GM19372 (cell line): ENCODE data around the gene FOXJ2.
"Not testable (repeated sequence)": the region's sequence is repeated elsewhere in the genome, so short reads cannot be mapped to it uniquely, and the experiment has no call there.

Experiments used
- ATAC-seq: cut with Tn5 transposase; IDR thresholded peaks from one replicate; pipeline ENCODE4 v1.9.1; 2021; ENCODE audit warnings: mild to moderate bottlenecking, low read depth, moderate library complexity; ENCODE audit not compliant: unreplicated experiment

Gene FOXJ2

DNA sequence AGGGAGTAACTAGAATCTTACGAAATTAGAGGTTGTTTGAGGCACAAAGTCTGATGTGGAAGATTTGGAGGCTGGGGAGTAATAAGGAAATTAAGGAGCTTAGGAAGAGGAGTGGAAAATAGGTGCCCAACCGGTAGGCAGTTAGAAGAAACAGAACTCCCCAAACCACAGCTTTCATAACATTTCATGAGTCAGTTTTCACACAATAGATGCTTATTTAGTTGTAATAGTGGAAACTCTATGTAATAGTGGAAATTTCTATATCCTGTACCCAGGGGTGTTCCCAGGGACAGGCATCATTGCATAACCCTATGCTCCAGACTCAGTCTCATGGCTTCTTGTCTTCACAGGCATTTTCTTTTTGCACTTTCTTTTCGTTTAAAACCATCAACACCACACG is 25.3 kb downstream of the FOXJ2 start:
- ATAC-seq = no peak

DNA sequence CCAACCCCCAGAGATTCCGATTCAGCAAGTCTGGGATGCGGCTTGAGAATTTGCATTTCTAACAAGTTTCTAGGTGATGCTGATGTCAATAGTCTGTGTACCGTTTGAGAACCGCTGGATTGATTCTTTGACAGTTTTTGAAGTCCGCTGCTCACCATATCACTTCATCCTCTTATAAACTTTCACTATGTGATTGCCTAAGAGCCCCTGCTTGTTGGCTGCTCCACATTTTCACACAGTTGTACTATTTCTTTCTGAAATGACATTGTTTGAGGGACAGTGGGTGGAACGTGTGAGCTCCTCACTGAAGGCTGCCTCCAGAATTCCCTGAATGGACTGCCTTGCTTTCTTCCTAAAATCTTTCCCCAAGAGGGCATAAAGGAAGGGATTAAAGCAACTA is 26.0 kb downstream of the FOXJ2 start:
- ATAC-seq = no peak

DNA sequence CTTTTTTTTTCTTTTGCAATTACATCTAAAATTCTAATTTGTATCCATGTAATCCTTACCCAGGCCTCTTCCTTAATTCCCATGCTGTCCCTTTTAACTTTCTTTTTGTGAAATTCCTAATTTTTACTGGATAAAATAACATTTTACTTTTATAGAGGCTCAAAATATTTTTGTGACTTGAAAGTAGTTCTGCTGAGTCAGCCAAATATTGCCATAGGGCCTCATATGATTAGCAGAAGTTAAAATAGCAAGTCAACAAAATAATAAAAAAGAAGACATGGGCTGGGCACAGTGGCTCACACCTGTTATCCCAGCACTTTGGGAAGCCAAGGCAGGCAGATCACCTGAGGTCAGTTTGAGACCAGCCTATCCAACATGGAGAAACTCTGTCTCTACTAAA is 31.6 kb downstream of the FOXJ2 start:
- ATAC-seq = no peak

DNA sequence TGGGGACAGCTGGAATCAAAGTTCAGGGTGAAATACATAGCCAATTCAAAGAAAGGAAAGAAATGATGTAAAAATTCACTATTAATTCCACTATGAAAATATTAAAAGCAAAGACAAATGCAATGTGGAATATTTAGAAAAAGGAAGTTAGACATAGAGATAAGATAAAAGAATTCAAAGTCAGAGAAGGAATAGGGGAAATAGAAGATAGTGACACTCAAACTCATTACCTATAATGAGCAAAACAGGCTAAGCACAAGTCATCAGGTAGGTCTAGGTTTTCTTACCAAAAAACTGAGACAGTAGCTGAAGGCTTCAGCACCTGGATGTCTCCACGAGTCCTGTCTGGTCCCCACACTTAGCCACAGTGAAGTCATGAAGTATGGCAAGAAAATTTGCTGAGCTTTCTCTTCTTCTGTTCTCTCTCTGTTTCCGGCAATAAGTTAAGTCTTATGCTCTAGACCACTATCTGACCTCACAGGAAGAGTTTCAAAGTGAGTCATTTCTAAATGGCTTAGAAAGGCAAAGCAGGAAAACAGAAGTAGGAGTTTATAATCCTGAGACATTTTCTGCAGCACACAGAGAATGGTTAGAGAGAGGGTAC is 33.6 kb downstream of the FOXJ2 start, which contains the start of gene C3AR1:
TSS of gene C3AR1 (minus strand) at position 369 of the 604 bp plus-strand sequence. CDS start 6,174 bp downstream, outside the sequence.
- ATAC-seq = peak; percentile 56

DNA sequence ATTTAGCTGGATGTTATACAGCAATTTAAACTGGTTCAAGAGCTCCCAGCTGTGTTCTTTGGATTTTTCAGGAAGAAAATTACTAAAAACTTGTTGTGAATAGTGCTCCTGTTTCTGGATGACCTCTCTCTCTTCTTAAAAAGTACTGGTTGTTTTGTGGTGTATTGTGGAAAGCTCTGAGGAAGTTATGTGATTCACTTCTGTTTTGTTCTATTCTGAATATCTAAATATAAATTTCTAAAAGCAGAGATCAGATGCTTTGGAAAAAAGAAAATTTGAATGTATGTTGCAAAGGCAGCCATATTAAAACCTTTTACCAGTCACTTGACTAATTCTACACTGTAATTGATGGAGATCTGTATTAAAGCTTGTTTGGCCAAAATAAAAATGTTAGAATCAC is 37.1 kb downstream of the FOXJ2 start:
- no peak for ATAC-seq

GRCh38 chr12:8071820-8072219 is 39.3 kb downstream of the FOXJ2 start:
- ATAC-seq = not testable (repeated sequence)

DNA sequence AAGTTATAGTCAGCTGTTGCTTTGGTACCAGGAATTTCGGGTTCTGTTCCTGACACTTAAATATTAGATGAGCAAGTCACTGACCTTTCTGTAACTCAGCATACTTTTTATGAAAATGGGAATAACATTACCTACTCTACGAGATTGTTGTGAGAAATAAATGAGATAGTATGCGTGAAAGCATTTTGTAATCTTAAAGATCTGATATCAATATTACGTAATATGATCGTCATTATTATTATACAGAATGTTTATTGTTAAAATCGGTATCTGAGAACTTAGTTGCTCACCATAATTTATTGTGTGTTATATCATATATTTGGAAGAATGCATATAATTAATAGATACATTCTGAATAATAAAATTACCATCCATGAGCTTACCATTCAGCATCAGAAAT is 43.4 kb downstream of the FOXJ2 start:
- ATAC-seq = no peak

DNA sequence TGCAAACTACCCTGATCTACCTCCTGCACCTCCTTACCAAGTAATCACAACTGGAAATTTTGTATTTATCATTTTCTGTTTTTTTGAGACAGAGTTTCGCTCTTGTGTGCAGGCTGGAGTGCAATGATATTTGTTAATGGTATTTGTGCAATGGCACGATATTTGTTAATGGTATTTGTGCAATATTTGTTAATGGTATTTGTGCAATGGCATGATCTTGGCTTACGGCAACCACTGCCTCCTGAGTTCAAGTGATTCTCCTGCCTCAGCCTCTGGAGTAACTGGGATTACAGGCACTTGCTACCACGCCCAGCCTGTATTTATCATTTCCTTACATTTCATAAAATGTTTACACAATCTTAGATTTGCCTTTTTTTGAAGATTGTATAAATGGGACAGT is 43.9 kb downstream of the FOXJ2 start:
- no peak for ATAC-seq

- ATAC-seq = no peak
Observed at GRCh38 chr12:8077207-8077606, 44.7 kb downstream of the FOXJ2 start.

- ATAC-seq = no peak
Observed at GRCh38 chr12:8078398-8078797, 45.9 kb downstream of the FOXJ2 start.

DNA sequence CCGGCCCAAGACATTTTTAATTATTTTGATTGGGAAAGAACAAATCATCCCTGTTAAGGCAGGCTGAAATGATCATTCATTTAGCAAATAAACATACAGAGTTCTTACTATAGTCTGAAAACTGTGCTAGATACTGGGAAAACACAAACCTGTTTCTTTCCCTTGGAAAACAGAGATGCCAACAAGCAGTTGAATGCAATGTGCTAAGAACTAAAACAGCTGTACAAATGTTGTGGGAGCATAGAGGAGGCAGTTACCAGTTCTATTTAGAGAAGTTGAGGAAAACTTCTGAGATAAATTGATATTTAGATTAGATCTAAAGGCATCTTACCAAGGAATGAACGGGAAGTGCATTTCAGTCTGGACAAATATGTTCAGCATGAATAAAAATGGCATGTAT is 46.4 kb downstream of the FOXJ2 start:
- ATAC-seq = no peak

GRCh38 chr12:8080120-8080519 is 47.6 kb downstream of the FOXJ2 start:
- no peak for ATAC-seq

DNA sequence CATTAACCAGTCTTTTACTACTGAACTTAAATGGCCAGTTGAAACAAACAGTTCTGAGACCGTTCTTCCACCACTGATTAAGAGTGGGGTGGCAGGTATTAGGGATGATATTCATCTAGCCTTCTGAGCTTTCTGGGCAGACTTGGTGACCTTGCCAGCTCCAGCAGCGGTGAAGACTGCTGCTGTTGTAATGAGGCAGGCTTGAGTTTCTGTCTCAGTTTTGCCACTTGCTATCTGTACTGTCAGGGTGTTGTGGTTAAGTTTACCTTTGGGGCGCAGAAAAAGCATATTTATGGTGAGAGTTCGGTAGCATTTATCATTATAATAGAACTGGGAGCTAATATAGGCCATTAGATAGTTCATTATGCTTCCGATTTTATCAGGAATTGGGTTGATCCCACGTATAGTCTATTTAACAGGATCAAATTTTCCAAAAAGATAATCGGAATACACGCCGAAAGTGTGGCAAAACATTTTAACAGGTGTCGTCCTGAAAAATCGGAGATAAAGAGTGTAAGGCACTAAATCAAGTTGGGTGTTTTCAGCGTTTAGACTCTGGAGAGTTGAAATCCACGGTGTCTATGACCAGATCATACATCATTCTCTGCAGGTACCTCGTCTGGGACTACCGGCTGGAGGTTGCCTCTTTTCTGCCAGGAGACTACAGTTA is 48.9 kb downstream of the FOXJ2 start:
- ATAC-seq = peak; percentile 35

- ATAC-seq = no peak
Observed at GRCh38 chr12:8082808-8083100, 50.2 kb downstream of the FOXJ2 start.

DNA sequence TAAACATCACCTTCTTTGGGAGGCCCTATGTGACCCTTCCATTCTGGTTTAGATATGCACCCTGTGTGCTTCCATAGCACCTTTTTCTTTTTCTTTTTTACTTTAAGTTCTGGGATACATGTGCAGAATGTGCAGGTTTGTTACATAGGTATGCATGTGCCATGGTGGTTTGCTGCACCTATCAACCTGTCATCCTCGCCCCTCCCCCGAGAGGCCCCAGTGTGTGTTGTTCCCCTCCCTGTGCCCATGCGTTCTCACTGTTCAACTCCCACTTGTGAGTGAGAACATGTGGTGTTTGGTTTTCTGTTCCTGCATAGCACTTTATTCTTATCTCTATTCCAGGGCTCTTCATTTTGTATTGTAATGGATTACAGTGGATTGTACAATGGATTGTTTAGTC is 51.8 kb downstream of the FOXJ2 start:
- not testable (repeated sequence) for ATAC-seq

DNA sequence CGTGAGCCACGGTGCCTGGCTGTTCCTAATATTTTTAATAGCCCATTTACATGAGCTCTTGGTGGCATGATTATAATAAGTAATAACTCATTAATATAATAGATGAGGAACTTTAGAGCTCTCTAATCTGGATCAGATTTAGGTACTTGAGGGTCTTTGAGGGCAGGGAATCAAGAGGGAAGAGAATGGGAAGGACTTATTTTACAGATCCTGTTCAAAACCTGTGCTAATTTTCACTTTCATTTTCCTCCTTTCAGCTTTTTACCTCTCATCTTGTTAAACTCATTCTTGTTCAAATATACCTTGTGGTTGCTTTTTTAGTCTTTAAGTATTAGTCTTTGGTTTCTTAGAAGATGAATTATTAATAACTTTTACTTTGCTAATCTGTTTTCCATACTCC is 55.1 kb downstream of the FOXJ2 start:
- ATAC-seq = no peak

- ATAC-seq = no peak
Observed at GRCh38 chr12:8088574-8088973, 56.1 kb downstream of the FOXJ2 start.

GRCh38 chr12:8089277-8089676 is 56.8 kb downstream of the FOXJ2 start:
- not testable (repeated sequence) for ATAC-seq

DNA sequence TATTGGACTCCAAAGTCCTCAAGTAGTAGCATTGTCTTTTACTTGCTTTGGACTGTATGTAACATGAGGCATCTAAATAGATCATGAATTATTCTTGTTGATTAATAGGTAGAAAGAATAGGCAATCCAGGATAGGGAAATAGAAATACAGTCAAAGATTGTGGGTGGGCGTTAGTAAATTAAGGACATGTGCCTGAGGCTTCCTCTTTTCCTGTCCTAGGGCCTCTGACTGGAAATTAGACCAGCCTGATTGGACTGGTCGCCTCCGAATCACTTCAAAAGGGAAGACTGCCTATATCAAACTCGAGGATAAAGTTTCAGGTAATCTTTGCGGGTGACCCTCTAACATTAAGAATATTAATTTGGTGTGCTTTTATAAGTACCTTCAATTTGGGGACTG is 57.2 kb downstream of the FOXJ2 start:
- ATAC-seq = no peak

- ATAC-seq = no peak
Observed at GRCh38 chr12:8093291-8093690, 60.8 kb downstream of the FOXJ2 start.

DNA sequence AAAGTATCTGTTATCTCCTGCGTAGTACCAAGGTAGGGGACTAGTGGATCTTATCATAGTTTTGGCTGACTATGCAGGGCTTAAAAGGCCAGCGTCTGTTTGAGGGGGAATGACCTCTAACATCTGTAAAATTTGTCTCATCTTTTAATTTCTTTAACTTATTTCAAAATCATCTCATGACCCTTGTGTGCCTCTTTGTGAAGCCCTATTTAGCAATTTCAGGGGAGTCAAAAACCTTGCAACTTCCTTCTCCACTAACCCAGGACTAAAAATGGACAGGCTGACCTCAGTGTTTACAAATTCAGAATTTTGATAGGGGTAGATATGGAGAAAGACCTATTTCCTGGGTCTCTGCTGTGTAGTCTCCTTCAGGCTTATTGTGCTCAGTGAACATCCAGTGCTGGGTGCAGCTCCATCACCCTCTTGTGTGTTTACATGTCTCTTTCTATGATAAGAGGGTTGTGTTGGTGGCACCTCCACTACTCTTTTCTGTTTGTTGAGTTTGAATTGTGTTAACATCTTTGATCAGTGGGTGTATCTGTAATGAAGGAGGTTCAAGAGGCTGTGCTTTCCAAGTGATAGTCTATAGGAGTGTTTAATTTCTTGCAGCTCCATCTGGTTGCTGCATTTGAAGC is 63.9 kb downstream of the FOXJ2 start:
- no peak for ATAC-seq

GRCh38 chr12:8099235-8099634 is 66.7 kb downstream of the FOXJ2 start:
- ATAC-seq = no peak
